Endometrial microvascular endothelial cells (primary cell): ENCODE results near the gene CEMIP. TPM values are rescaled to one million over a fixed set of nuclear protein-coding genes. Genes with fewer than 3 reads are reported as not detected.

Experiments used
- total RNA-seq: library from RNA; depleted of rRNA; stranded (reverse); fragments of >200 nt; gene quantifications from one replicate; pipeline ENCODE4 v1.2.3, GENCODE V29; 2015; ENCODE audit errors: inconsistent ontology term

CEMIP gene
- total RNA-seq, 1 donor from 2014 or later, result 1.4 TPM

Other genes starting within 250 kb of the CEMIP start
- 12.6 TPM for gene ABHD17C, start 84.1 kb upstream of the CEMIP start, total RNA-seq
- 20.9 TPM for gene MESD, start 210.4 kb downstream of the CEMIP start, total RNA-seq
- 27.4 TPM for gene TLNRD1, start 221.6 kb downstream of the CEMIP start, total RNA-seq